Lower leg skin (tissue), 4 donors: ENCODE measurements around the gene PDP2. TPM values are rescaled to one million over a fixed set of nuclear protein-coding genes. Genes with fewer than 3 reads are reported as not detected.
A peak's percentile ranks its signal among the peaks of the same experiment; 100 is the strongest.

Experiments
- DNase-seq, 2 donors: peaks; one replicate each; pipeline ENCODE4 v3.0.0-alpha.2; 2019; ENCODE audit warnings: low spot score in 2 of 2
- H3K4me3 ChIP-seq: fragments of 200-600 bp; sonication (generic); 2 replicates; pipeline ENCODE4 v1.5.1; 2017; ENCODE audit warnings: mild to moderate bottlenecking, low read depth; ENCODE audit not compliant: poor library complexity, severe bottlenecking
- CTCF ChIP-seq, 3 donors: fragments of 450-650 bp; IDR thresholded peaks; one replicate each; pipeline ENCODE4 v1.5.1; 2016; ENCODE audit warnings: antibody characterized with exemption in 3 of 3, mild to moderate bottlenecking in 3 of 3, moderate library complexity in 2 of 3
- POLR2A ChIP-seq, 2 donors: fragments of 450-650 bp; IDR thresholded peaks; one replicate each; pipeline ENCODE4 v1.6.1; 2016 to 2017; ENCODE audit warnings: antibody characterized with exemption in 2 of 2, mild to moderate bottlenecking in 1 of 2, moderate library complexity in 1 of 2
- WGBS, 2 donors: methylation state at CpG; one replicate each; pipeline ENCODE4 v1.1.5; 2018; 5-methylcytosine and 5-hydroxymethylcytosine counted together
- intact Hi-C: fragments of 100-400 bp; cut with DNase I; formaldehyde crosslinking; loops from one replicate; pipeline ENCODE4 v1.15.0; 2023; ENCODE audit warnings: low total_unique reads
- total RNA-seq, 4 donors: library from RNA; depleted of rRNA; stranded (reverse); fragments of >200 nt; gene quantifications; one replicate each; pipeline ENCODE4 v1.1.0, GENCODE V29; 2016

Gene PDP2
- total RNA-seq, 4 donors from 2014 or later, result 3.2 to 8.8 (median 7.2) TPM

- DNase-seq, result no peak
- no peak overlapping the region for H3K4me3 ChIP-seq
- WGBS, 2 donors, result 85 to 90% methylated on average over 6 of the region's 6 CpGs
- TF ChIP-seq POLR2A (IDR thresholded peaks at IDR 0.05) (no peak), CTCF (IDR thresholded peaks at IDR 0.05) (no peak)
- intact Hi-C loops, result loop anchor here (10.0 kb wide), 1 partner anchor 75 kb away; no protein-coding TSS in a partner anchor
Measured at GRCh38 chr16:66899310-66899944, 19.1 kb downstream of the PDP2 start.

- H3K4me3 ChIP-seq, result no peak overlapping the region
- TF ChIP-seq POLR2A (IDR thresholded peaks at IDR 0.05) (no peak), CTCF (IDR thresholded peaks at IDR 0.05) (no peak)
- WGBS, 2 donors, result 37 to 46% methylated on average over 9 of the region's 9 CpGs
- peak in 1 of 2 donors; percentile 56 for DNase-seq
- intact Hi-C loops, result loop anchor here (10.0 kb wide), 1 partner anchor 75 kb away; no protein-coding TSS in a partner anchor
Measured at GRCh38 chr16:66899945-66900710, 19.8 kb downstream of the PDP2 start.

GRCh38 chr16:66900721-66901441 is 20.6 kb downstream of the PDP2 start:
- H3K4me3 ChIP-seq, result no peak overlapping the region
- intact Hi-C loops, result no loop called here
- no peak for TF ChIP-seq CTCF (IDR thresholded peaks at IDR 0.05)
- no peak for DNase-seq
- WGBS, 2 donors, result 31 to 51% methylated on average over 7 of the region's 7 CpGs

- no peak for DNase-seq
- 88 to 91% methylated on average over 7 to 10 of the region's 10 CpGs for WGBS, 2 donors
- intact Hi-C loops, result no loop called here
- TF ChIP-seq POLR2A (IDR thresholded peaks at IDR 0.05) (no peak), CTCF (IDR thresholded peaks at IDR 0.05) (no peak)
- H3K4me3 ChIP-seq, result no peak overlapping the region
Measured at GRCh38 chr16:66901626-66902025, 21.3 kb downstream of the PDP2 start.

GRCh38 chr16:66902648-66903543 is 22.6 kb downstream of the PDP2 start:
- DNase-seq, result no peak
- no peak overlapping the region for H3K4me3 ChIP-seq
- 77 to 79% methylated on average over 13 to 14 of the region's 14 CpGs for WGBS, 2 donors
- intact Hi-C loops, result no loop called here
- no peak for TF ChIP-seq CTCF (IDR thresholded peaks at IDR 0.05)
- TF ChIP-seq POLR2A (IDR thresholded peaks at IDR 0.05), result no peak
